ENCODE results near the gene AP2A1. TPM values are rescaled to one million over a fixed set of nuclear protein-coding genes. Genes with fewer than 3 reads are reported as not detected.

The AP2A1 gene
- total RNA-seq, 1 experiment from 2014 or later, result 72.1 TPM

- BruUV-seq (replicated peaks), result no TSS peak
- intact Hi-C loops (cut with micrococcal nuclease; ENCODE audit: unreplicated experiment), result no loop called here
These were observed 83.9 kb downstream of the AP2A1 start, which contains the start of gene PTOV1 for GRCh38 chr19:49850487-49851342. PTOV1 (plus strand) TSS chr19:49851159.

More at GRCh38 chr19:49850487-49851342, 83.9 kb downstream of the AP2A1 start, which contains the start of gene PTOV1:
- Histone ChIP-seq H3K27me3 (ENCODE audit: control insufficient read depth, insufficient read depth, low read length) (no peaks in the 10 kb centered on the region), H3K4me1 (ENCODE audit: control insufficient read depth, insufficient read depth, low read length) (peaks cover 13% of the 10 kb centered on the region), H3K9me3 (ENCODE audit: control insufficient read depth, insufficient read depth, low read depth, low read length) (no peaks in the 10 kb centered on the region), H3K27ac (ENCODE audit: low read length) (peak within 1 kb of the TSS; percentile 86), H3K36me3 (ENCODE audit: control insufficient read depth, insufficient read depth, low read length) (no peaks in the 10 kb centered on the region), H3K4me3 (ENCODE audit: low read depth in 2 of 2, low read length in 2 of 2) (peak within 1 kb of the TSS; percentile 58 to 73)
- TF ChIP-seq SIN3A (IDR thresholded peaks at IDR 0.05; ENCODE audit: borderline replicate concordance, insufficient read depth, low read depth, low read length) (no peak), POLR2AphosphoS5 (IDR thresholded peaks at IDR 0.05; ENCODE audit: low read depth, low read length) (peak; percentile 69), REST (IDR thresholded peaks at IDR 0.05; ENCODE audit: insufficient read depth in 1 of 2, low read depth in 2 of 2, low read length in 1 of 2) (no peak), TCF7L2 (IDR thresholded peaks at IDR 0.05; ENCODE audit: low read depth, low read length) (peak; percentile 37; the same call in 1 of the 2 replicates)
- TF ChIP-seq, protein P1, sequence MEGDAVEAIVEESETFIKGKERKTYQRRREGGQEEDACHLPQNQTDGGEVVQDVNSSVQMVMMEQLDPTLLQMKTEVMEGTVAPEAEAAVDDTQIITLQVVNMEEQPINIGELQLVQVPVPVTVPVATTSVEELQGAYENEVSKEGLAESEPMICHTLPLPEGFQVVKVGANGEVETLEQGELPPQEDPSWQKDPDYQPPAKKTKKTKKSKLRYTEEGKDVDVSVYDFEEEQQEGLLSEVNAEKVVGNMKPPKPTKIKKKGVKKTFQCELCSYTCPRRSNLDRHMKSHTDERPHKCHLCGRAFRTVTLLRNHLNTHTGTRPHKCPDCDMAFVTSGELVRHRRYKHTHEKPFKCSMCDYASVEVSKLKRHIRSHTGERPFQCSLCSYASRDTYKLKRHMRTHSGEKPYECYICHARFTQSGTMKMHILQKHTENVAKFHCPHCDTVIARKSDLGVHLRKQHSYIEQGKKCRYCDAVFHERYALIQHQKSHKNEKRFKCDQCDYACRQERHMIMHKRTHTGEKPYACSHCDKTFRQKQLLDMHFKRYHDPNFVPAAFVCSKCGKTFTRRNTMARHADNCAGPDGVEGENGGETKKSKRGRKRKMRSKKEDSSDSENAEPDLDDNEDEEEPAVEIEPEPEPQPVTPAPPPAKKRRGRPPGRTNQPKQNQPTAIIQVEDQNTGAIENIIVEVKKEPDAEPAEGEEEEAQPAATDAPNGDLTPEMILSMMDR (IDR thresholded peaks at IDR 0.05), result no peak
- ChIA-PET CTCF (no interaction called here), POLR2A (interaction anchor here (0.6 kb wide), 2 partner anchors 37 to 40 kb away, joined by 3 read pairs; partner anchors contain the start of gene FUZ)
- ATAC-seq (peak; percentile 91), DNase-seq (ENCODE audit: low read depth, low spot score) (no peak)
- in situ Hi-C loops (cut with HindIII; ENCODE audit: low pct_unique_long_range_greater_than_20kb, low sequenced_read_pairs), result no loop called here

All from Panc1 (cell line).